Thyroid gland (tissue), 4 donors: ENCODE data around the gene VMP1.

Experiments used
- POLR2A ChIP-seq, 2 donors: fragments of 450-650 bp; IDR thresholded peaks; one replicate each; pipeline ENCODE4 v1.6.1; 2017; ENCODE audit warnings: antibody characterized with exemption in 2 of 2, mild to moderate bottlenecking in 2 of 2, moderate library complexity in 1 of 2
- TF ChIP-seq, protein P1 (sequence below), 6 experiments: fragments of 200-600 bp in 3 of 6; fragments of 450-650 bp in 3 of 6; sonication (generic) in 3 of 6; IDR thresholded peaks; one replicate each; pipeline ENCODE4 v1.5.1; 2016 to 2019; ENCODE audit warnings: antibody characterized with exemption in 6 of 6, mild to moderate bottlenecking in 2 of 6, inconsistent platforms in 1 of 6, moderate library complexity in 1 of 6

GRCh38 chr17:59756236-59756818 is 48.9 kb downstream of the VMP1 start:
- TF ChIP-seq, protein P1, sequence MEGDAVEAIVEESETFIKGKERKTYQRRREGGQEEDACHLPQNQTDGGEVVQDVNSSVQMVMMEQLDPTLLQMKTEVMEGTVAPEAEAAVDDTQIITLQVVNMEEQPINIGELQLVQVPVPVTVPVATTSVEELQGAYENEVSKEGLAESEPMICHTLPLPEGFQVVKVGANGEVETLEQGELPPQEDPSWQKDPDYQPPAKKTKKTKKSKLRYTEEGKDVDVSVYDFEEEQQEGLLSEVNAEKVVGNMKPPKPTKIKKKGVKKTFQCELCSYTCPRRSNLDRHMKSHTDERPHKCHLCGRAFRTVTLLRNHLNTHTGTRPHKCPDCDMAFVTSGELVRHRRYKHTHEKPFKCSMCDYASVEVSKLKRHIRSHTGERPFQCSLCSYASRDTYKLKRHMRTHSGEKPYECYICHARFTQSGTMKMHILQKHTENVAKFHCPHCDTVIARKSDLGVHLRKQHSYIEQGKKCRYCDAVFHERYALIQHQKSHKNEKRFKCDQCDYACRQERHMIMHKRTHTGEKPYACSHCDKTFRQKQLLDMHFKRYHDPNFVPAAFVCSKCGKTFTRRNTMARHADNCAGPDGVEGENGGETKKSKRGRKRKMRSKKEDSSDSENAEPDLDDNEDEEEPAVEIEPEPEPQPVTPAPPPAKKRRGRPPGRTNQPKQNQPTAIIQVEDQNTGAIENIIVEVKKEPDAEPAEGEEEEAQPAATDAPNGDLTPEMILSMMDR (IDR thresholded peaks at IDR 0.05): no peak
- no peak for TF ChIP-seq POLR2A (IDR thresholded peaks at IDR 0.05)
